Astrocyte (in vitro differentiated cells and primary cell): ENCODE data around the gene CFAP97. TPM values are rescaled to one million over a fixed set of nuclear protein-coding genes. Genes with fewer than 3 reads are reported as not detected.

Source experiments
- DNase-seq: peaks from one replicate; pipeline ENCODE4 v3.0.0-alpha.2; 2010; ENCODE audit warnings: low read depth
- FAIRE-seq: peaks from 2 replicates; lab custom pipeline; 2011; peaks lifted over from hg19 to GRCh38; lab: Jason Lieb, UNC
- H2AFZ ChIP-seq: 2 replicates; pipeline ENCODE4 v1.6.0; 2012; ENCODE audit warnings: low read depth, low read length, inconsistent platforms
- H3K27ac ChIP-seq: 2 replicates; pipeline ENCODE4 v1.5.1; 2011; ENCODE audit warnings: low read depth, low read length, inconsistent platforms
- H3K27me3 ChIP-seq: 2 replicates; pipeline ENCODE4 v1.6.0; 2011; ENCODE audit warnings: low read length, inconsistent platforms; ENCODE audit not compliant: insufficient read depth
- H3K36me3 ChIP-seq: 2 replicates; pipeline ENCODE4 v1.5.1; 2011; ENCODE audit warnings: low read length, inconsistent platforms; ENCODE audit not compliant: insufficient read depth
- H3K4me1 ChIP-seq: 2 replicates; pipeline ENCODE4 v1.5.1; 2011; ENCODE audit warnings: low read length, inconsistent platforms; ENCODE audit not compliant: insufficient read depth
- H3K4me2 ChIP-seq: 2 replicates; pipeline ENCODE4 v1.6.0; 2012; ENCODE audit warnings: low read length, inconsistent platforms
- H3K4me3 ChIP-seq: 2 replicates; pipeline ENCODE4 v1.5.1; 2011; ENCODE audit warnings: low read depth, mild to moderate bottlenecking, low read length, inconsistent platforms; ENCODE audit not compliant: insufficient read depth
- H3K79me2 ChIP-seq: 2 replicates; pipeline ENCODE4 v1.6.0; 2012; ENCODE audit warnings: mild to moderate bottlenecking, low read length, inconsistent platforms; ENCODE audit not compliant: insufficient read depth
- H3K9ac ChIP-seq: 2 replicates; pipeline ENCODE4 v1.6.0; 2012; ENCODE audit warnings: mild to moderate bottlenecking, low read length, inconsistent platforms
- H3K9me3 ChIP-seq: 2 replicates; pipeline ENCODE4 v1.5.1; 2012; ENCODE audit warnings: low read depth, mild to moderate bottlenecking, low read length, inconsistent platforms; ENCODE audit not compliant: insufficient read depth
- H4K20me1 ChIP-seq: 2 replicates; pipeline ENCODE4 v1.6.0; 2012; ENCODE audit warnings: low read length, inconsistent platforms; ENCODE audit not compliant: insufficient read depth
- H3K27ac Mint-ChIP-seq: one replicate; pipeline ENCODE4 v1.8.0; 2021; ENCODE audit warnings: mild to moderate bottlenecking, mixed read lengths; ENCODE audit not compliant: unreplicated experiment
- H3K27me3 Mint-ChIP-seq: one replicate; pipeline ENCODE4 v1.8.0; 2021; ENCODE audit warnings: low read depth, mixed read lengths; ENCODE audit not compliant: unreplicated experiment
- H3K36me3 Mint-ChIP-seq: one replicate; pipeline ENCODE4 v1.8.0; 2021; ENCODE audit warnings: low read depth, mixed read lengths; ENCODE audit not compliant: unreplicated experiment
- H3K4me1 Mint-ChIP-seq: one replicate; pipeline ENCODE4 v1.8.0; 2021; ENCODE audit warnings: low read depth, mixed read lengths; ENCODE audit not compliant: unreplicated experiment
- H3K4me3 Mint-ChIP-seq: one replicate; pipeline ENCODE4 v1.8.0; 2021; ENCODE audit warnings: mild to moderate bottlenecking, moderate library complexity, mixed read lengths; ENCODE audit not compliant: unreplicated experiment
- H3K9me3 Mint-ChIP-seq: one replicate; pipeline ENCODE4 v1.8.0; 2021; ENCODE audit warnings: mild to moderate bottlenecking, mixed read lengths; ENCODE audit not compliant: unreplicated experiment
- CTCF ChIP-seq: IDR thresholded peaks from 2 replicates; pipeline ENCODE4 v1.5.1; 2011; ENCODE audit warnings: low read depth, mild to moderate bottlenecking, inconsistent platforms, low read length, moderate library complexity; ENCODE audit not compliant: insufficient read depth
- EZH2 ChIP-seq: IDR thresholded peaks from 2 replicates; pipeline ENCODE4 v1.6.1; 2012; ENCODE audit warnings: mild to moderate bottlenecking, low read length, inconsistent platforms; ENCODE audit not compliant: insufficient read depth
- total RNA-seq: library from RNA; stranded (reverse); gene quantifications from 2 replicates; pipeline ENCODE4 v1.2.1, GENCODE V29; 2021

Gene CFAP97
- total RNA-seq, 1 donor from 2014 or later, result 22.7 TPM

- H3K9me3 Mint-ChIP-seq, result no peaks in the 10 kb centered on the region
- H3K9ac ChIP-seq, result no peak overlapping the region
- H3K27me3 Mint-ChIP-seq, result no peaks in the 10 kb centered on the region
- H3K27ac ChIP-seq, result no peak overlapping the region
- no peak overlapping the region for H3K4me2 ChIP-seq
- H3K36me3 ChIP-seq, result peaks cover 2% of the 10 kb centered on the region
- no peak overlapping the region for H3K4me3 Mint-ChIP-seq
- H2AFZ ChIP-seq, result no peak overlapping the region
- no peak overlapping the region for H3K4me3 ChIP-seq
- H4K20me1 ChIP-seq, result peaks cover 20% of the 10 kb centered on the region
- H3K4me1 Mint-ChIP-seq, result peaks cover 2% of the 10 kb centered on the region
- peaks cover 1% of the 10 kb centered on the region for H3K36me3 Mint-ChIP-seq
- no peaks in the 10 kb centered on the region for H3K9me3 ChIP-seq
- H3K27me3 ChIP-seq, result no peaks in the 10 kb centered on the region
- peaks cover 39% of the 10 kb centered on the region for H3K79me2 ChIP-seq
- FAIRE-seq (no peak), DNase-seq (no peak)
- no peaks in the 10 kb centered on the region for H3K4me1 ChIP-seq
- TF ChIP-seq EZH2, result no peak
- TF ChIP-seq CTCF, result no peak
- no peak overlapping the region for H3K27ac Mint-ChIP-seq
These were observed 7.4 kb downstream of the CFAP97 start for GRCh38 chr4:185196437-185196836.

GRCh38 chr4:185194924-185195888 lies 8.6 kb downstream of the CFAP97 start:
- Histone ChIP-seq H3K4me3 (no peak overlapping the region), H3K9ac (no peak overlapping the region), H3K9me3 (no peaks in the 10 kb centered on the region), H3K36me3 (peaks cover 4% of the 10 kb centered on the region), H4K20me1 (peaks cover 15% of the 10 kb centered on the region), H3K79me2 (peaks cover 39% of the 10 kb centered on the region), H3K4me1 (no peaks in the 10 kb centered on the region), H3K27me3 (no peaks in the 10 kb centered on the region), H3K4me2 (no peak overlapping the region), H2AFZ (no peak overlapping the region), H3K27ac (no peak overlapping the region)
- no peaks in the 10 kb centered on the region for H3K9me3 Mint-ChIP-seq
- no peaks in the 10 kb centered on the region for H3K27me3 Mint-ChIP-seq
- no peak for DNase-seq
- no peak for FAIRE-seq
- peaks cover 2% of the 10 kb centered on the region for H3K4me1 Mint-ChIP-seq
- no peak for TF ChIP-seq EZH2
- H3K27ac Mint-ChIP-seq, result no peak overlapping the region
- no peak overlapping the region for H3K4me3 Mint-ChIP-seq
- peaks cover 6% of the 10 kb centered on the region for H3K36me3 Mint-ChIP-seq

- peaks cover 2% of the 10 kb centered on the region for H3K4me1 Mint-ChIP-seq
- Histone ChIP-seq H3K27ac (no peak overlapping the region), H4K20me1 (peaks cover 12% of the 10 kb centered on the region), H3K4me1 (no peaks in the 10 kb centered on the region), H3K4me3 (no peak overlapping the region), H3K4me2 (no peak overlapping the region), H3K79me2 (peaks cover 38% of the 10 kb centered on the region), H2AFZ (no peak overlapping the region), H3K9me3 (no peaks in the 10 kb centered on the region), H3K9ac (no peak overlapping the region), H3K27me3 (no peaks in the 10 kb centered on the region), H3K36me3 (peaks cover 2% of the 10 kb centered on the region)
- no peak for DNase-seq
- no peak overlapping the region for H3K4me3 Mint-ChIP-seq
- H3K36me3 Mint-ChIP-seq, result peaks cover 6% of the 10 kb centered on the region
- no peaks in the 10 kb centered on the region for H3K9me3 Mint-ChIP-seq
- FAIRE-seq, result no peak
- H3K27me3 Mint-ChIP-seq, result no peaks in the 10 kb centered on the region
- TF ChIP-seq EZH2, result no peak
- no peak for TF ChIP-seq CTCF
- no peak overlapping the region for H3K27ac Mint-ChIP-seq
These were observed 11.7 kb downstream of the CFAP97 start for GRCh38 chr4:185192059-185192458.
